Activated naive CD8-positive, alpha-beta T cell treated with anti-CD3 and anti-CD28 coated beads, Interleukin-2, amount 50 U/mL, for 16 hours (primary cell): ENCODE data around the gene HSFY1.
"Not testable (repeated sequence)": the region's sequence is repeated elsewhere in the genome, so short reads cannot be mapped to it uniquely, and the experiment has no call there.

Source experiments
- DNase-seq: peaks from one replicate; pipeline ENCODE4 v3.0.0-alpha.2; 2020; ENCODE audit warnings: low read depth, low spot score

Gene HSFY1

GRCh38 chrY:18546420-18546819 is at the start of gene HSFY1:
Gene HSFY1, plus strand, starts transcription at chrY:18546720. Its CDS starts 68 bp downstream, at chrY:18546788.
- not testable (repeated sequence) for DNase-seq

- DNase-seq = not testable (repeated sequence)
Measured at GRCh38 chrY:18504266-18504665, 42.3 kb upstream of the HSFY1 start.

- not testable (repeated sequence) for DNase-seq
Measured at GRCh38 chrY:18530995-18531655, 15.4 kb upstream of the HSFY1 start.

- DNase-seq = not testable (repeated sequence)
Measured at GRCh38 chrY:18538952-18539351, 7.6 kb upstream of the HSFY1 start.

GRCh38 chrY:18553132-18553531 is 6.6 kb downstream of the HSFY1 start:
- DNase-seq = not testable (repeated sequence)

GRCh38 chrY:18565915-18566314 is 19.4 kb downstream of the HSFY1 start:
- DNase-seq = not testable (repeated sequence)
